SIG-M5 treated with dmso at 0.1 percent for 504 hours (cell line): ENCODE measurements around the gene PCDHGA6.

Experiments
- DNase-seq: peaks from one replicate; lab custom pipeline; 2025; ENCODE audit not compliant: unreplicated experiment; lab: John Stamatoyannopoulos, UW

Gene PCDHGA6

GRCh38 chr5:141419074-141419880 lies 45.6 kb downstream of the PCDHGA6 start:
- no peak for DNase-seq

- DNase-seq: no peak
Observed at GRCh38 chr5:141420855-141421488, 47.3 kb downstream of the PCDHGA6 start, which contains the start of gene PCDHGA11. Gene PCDHGA11, plus strand, starts transcription at chr5:141421051. Its CDS starts 177 bp downstream, at chr5:141421228.

GRCh38 chr5:141421489-141421855 lies 47.8 kb downstream of the PCDHGA6 start:
- no peak for DNase-seq

GRCh38 chr5:141422742-141423291 lies 49.1 kb downstream of the PCDHGA6 start:
- DNase-seq: no peak

- no peak for DNase-seq
Observed at GRCh38 chr5:141427783-141428426, 54.2 kb downstream of the PCDHGA6 start.
